Parathyroid adenoma (tissue), 2 donors: ENCODE results near the gene RPS19.

Experiments used
- H2AFZ ChIP-seq: fragments of 300-600 bp; sonication (generic); one replicate; pipeline ENCODE4 v1.7.0; 2017; ENCODE audit warnings: antibody characterized with exemption, mild to moderate bottlenecking
- H3K27ac ChIP-seq: fragments of 300-600 bp; sonication (generic); one replicate; pipeline ENCODE4 v1.7.0; 2017
- H3K27me3 ChIP-seq: fragments of 300-600 bp; sonication (generic); one replicate; pipeline ENCODE4 v1.7.0; 2017; ENCODE audit warnings: low read length; ENCODE audit not compliant: control insufficient read depth, insufficient read depth
- H3K36me3 ChIP-seq: fragments of 300-600 bp; sonication (generic); one replicate; pipeline ENCODE4 v1.7.0; 2017; ENCODE audit warnings: low read length; ENCODE audit not compliant: control insufficient read depth, insufficient read depth
- H3K4me1 ChIP-seq: fragments of 300-600 bp; sonication (generic); one replicate; pipeline ENCODE4 v1.7.0; 2017; ENCODE audit warnings: control low read depth
- H3K4me2 ChIP-seq: fragments of 300-600 bp; sonication (generic); one replicate; pipeline ENCODE4 v1.7.0; 2017; ENCODE audit warnings: low read length
- H3K4me3 ChIP-seq: fragments of 300-600 bp; sonication (generic); one replicate; pipeline ENCODE4 v1.7.0; 2017; ENCODE audit warnings: low read depth, low read length
- H3K79me2 ChIP-seq: fragments of 300-600 bp; sonication (generic); one replicate; pipeline ENCODE4 v1.7.0; 2017; ENCODE audit warnings: control low read depth
- H3K9ac ChIP-seq: fragments of 300-600 bp; sonication (generic); one replicate; pipeline ENCODE4 v1.7.0; 2017; ENCODE audit warnings: mild to moderate bottlenecking
- H3K9me3 ChIP-seq: fragments of 300-600 bp; sonication (generic); one replicate; pipeline ENCODE4 v1.7.0; 2017; ENCODE audit warnings: low read length; ENCODE audit not compliant: control insufficient read depth
- TF ChIP-seq, protein P1 (sequence below): fragments of 300-600 bp; sonication (generic); IDR thresholded peaks from one replicate; pipeline ENCODE4 v1.7.0; 2017; ENCODE audit warnings: antibody characterized with exemption, mild to moderate bottlenecking
- donor health status: primary hyperparathyroidism.

RPS19 gene

GRCh38 chr19:41904118-41904870 is 44.2 kb downstream of the RPS19 start:
- H3K27me3 ChIP-seq = no peaks in the 10 kb centered on the region
- H3K4me1 ChIP-seq = peaks cover 50% of the 10 kb centered on the region
- H2AFZ ChIP-seq = no peak overlapping the region
- H3K27ac ChIP-seq = peak overlapping the region; percentile 98
- TF ChIP-seq, protein P1, sequence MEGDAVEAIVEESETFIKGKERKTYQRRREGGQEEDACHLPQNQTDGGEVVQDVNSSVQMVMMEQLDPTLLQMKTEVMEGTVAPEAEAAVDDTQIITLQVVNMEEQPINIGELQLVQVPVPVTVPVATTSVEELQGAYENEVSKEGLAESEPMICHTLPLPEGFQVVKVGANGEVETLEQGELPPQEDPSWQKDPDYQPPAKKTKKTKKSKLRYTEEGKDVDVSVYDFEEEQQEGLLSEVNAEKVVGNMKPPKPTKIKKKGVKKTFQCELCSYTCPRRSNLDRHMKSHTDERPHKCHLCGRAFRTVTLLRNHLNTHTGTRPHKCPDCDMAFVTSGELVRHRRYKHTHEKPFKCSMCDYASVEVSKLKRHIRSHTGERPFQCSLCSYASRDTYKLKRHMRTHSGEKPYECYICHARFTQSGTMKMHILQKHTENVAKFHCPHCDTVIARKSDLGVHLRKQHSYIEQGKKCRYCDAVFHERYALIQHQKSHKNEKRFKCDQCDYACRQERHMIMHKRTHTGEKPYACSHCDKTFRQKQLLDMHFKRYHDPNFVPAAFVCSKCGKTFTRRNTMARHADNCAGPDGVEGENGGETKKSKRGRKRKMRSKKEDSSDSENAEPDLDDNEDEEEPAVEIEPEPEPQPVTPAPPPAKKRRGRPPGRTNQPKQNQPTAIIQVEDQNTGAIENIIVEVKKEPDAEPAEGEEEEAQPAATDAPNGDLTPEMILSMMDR = no peak
- H3K9ac ChIP-seq = no peak overlapping the region
- no peak overlapping the region for H3K4me3 ChIP-seq
- peak overlapping the region; percentile 47 for H3K4me2 ChIP-seq
- H3K79me2 ChIP-seq = peaks cover 4% of the 10 kb centered on the region
- no peaks in the 10 kb centered on the region for H3K9me3 ChIP-seq
- H3K36me3 ChIP-seq = no peaks in the 10 kb centered on the region

DNA sequence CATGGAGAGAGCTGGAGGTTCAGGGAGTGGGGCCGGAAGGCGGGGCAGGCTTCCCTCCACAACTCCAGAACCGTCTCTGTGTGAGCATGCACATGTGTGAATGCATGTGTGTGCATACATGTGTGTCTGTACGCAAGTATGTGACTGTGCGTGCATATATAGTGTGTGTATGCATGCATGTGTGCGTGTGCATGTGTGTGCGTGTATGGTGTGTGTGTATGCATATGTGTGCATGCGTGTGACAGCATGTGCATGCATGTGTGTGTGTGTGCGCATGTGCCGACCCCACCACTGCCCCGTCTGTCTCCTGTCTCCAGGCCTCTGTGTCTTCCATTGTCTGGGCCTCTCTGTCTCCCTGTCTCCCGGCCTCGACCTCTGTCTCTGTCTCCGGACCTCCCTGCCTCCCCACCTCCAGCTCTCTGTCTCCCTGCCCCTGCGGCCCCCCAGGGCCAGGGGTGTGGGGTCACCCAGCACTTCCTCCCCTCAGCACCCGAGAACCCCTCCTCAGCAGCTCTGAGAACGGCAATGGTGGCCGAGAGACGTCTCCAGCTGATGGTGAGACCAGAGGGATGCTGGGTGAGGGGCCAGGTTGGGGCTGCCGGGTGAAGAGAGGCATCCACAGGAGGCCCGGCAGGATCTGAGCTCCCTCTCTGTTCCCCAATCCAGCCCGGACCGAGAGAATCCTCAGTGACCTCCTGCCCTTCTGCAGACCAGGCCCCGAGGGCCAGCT is 45.4 kb downstream of the RPS19 start:
- TF ChIP-seq, protein P1 = no peak
- peaks cover 50% of the 10 kb centered on the region for H3K4me1 ChIP-seq
- no peak overlapping the region for H2AFZ ChIP-seq
- no peaks in the 10 kb centered on the region for H3K9me3 ChIP-seq
- no peak overlapping the region for H3K4me3 ChIP-seq
- no peak overlapping the region for H3K4me2 ChIP-seq
- no peak overlapping the region for H3K9ac ChIP-seq
- H3K79me2 ChIP-seq = peaks cover 4% of the 10 kb centered on the region
- no peaks in the 10 kb centered on the region for H3K36me3 ChIP-seq
- H3K27ac ChIP-seq = peak overlapping the region; percentile 98
- no peaks in the 10 kb centered on the region for H3K27me3 ChIP-seq

DNA sequence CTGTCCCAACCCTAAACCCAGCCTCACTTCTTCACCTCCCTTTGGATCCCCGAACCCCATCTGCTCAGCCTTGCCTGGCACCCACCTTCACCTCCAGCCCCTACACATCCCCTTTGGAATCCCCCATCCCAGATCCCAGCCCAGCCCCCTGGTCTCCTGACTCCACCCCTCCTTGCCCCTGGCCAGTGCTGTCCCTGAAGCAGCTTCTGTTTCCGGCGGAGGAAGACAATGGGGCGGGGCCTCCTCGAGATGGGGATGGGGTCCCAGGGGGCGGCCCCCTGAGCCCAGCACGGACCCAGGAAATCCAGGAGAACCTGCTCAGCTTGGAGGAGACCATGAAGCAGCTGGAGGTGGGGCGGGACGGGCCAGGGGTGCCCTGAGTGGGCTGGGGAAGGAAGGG is 46.2 kb downstream of the RPS19 start:
- peak overlapping the region; percentile 98 for H3K27ac ChIP-seq
- H3K27me3 ChIP-seq = no peaks in the 10 kb centered on the region
- no peaks in the 10 kb centered on the region for H3K36me3 ChIP-seq
- H3K9me3 ChIP-seq = no peaks in the 10 kb centered on the region
- H3K9ac ChIP-seq = no peak overlapping the region
- TF ChIP-seq, protein P1 = no peak
- H3K79me2 ChIP-seq = peaks cover 4% of the 10 kb centered on the region
- no peak overlapping the region for H3K4me2 ChIP-seq
- no peak overlapping the region for H2AFZ ChIP-seq
- no peak overlapping the region for H3K4me3 ChIP-seq
- peaks cover 46% of the 10 kb centered on the region for H3K4me1 ChIP-seq

DNA sequence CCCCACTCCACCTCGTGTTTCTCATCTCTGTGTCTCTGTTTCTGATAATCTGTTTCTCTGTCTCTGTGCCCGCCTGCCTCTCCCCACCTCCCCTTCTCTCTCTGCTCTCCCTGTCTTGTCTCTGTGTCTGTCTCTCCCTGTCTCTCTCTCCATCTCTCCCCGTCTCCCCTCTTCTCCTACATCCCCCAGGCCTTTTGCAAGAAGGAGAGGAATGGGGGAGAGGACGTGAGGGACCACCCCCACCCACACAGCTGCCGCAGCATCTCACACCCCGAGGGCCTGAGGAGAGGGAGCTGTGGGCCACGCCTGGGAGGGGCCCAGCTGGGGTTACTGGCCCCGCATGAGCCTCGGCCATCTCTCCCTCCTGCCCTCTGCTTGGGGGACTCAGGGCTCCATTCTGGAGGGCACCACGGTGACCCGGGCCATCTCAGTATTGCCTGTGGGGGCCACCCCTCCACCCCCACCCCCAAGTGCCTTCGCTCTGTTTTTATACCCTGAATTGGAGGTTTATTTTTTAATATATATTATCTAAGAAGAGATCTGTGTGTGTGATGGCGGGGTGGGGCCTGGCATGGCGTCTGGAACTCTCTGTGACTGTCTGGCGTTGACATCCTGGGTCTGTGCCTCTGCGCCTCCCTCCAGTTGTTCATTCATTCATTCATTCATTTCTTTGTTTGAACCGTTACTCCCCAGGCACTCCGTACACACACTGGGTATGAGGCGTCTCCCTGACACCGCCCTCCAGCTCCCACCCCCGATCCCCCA is 47.0 kb downstream of the RPS19 start:
- Histone ChIP-seq H3K79me2 (peaks cover 4% of the 10 kb centered on the region), H3K27ac (no peak overlapping the region), H2AFZ (no peak overlapping the region), H3K4me2 (no peak overlapping the region), H3K9me3 (no peaks in the 10 kb centered on the region), H3K27me3 (no peaks in the 10 kb centered on the region), H3K4me1 (peaks cover 42% of the 10 kb centered on the region), H3K9ac (no peak overlapping the region), H3K36me3 (no peaks in the 10 kb centered on the region), H3K4me3 (no peak overlapping the region)
- TF ChIP-seq, protein P1 = no peak
